Activated CD8-positive, alpha-beta memory T cell treated with anti-CD3 and anti-CD28 coated beads, Interleukin-2, amount 50 U/mL, for 4 hours (primary cell): ENCODE results near the gene ANOS1.

ENCODE experiments used
- DNase-seq: peaks from one replicate; pipeline ENCODE4 v3.0.0-alpha.2; 2020

The ANOS1 gene

DNA sequence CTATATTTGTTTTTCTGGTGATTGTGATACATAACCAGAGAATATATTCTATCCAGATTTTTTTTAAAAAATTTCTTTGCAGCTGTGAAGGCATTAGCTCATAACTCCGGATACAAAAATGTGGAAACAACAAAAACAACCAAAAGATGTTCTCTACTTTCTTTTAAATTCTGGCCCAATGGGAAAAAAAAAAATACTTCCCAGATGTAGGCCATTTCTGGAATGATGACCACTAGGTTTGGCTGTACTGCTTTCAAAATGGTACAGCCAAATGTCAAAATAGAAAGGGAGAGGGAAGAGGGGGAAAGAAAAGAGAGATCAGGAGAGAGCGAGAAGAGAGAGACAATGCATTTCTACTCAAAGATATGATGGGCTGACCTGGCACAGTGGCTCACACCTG, 14.6 kb downstream of the ANOS1 start:
- no peak for DNase-seq

DNA sequence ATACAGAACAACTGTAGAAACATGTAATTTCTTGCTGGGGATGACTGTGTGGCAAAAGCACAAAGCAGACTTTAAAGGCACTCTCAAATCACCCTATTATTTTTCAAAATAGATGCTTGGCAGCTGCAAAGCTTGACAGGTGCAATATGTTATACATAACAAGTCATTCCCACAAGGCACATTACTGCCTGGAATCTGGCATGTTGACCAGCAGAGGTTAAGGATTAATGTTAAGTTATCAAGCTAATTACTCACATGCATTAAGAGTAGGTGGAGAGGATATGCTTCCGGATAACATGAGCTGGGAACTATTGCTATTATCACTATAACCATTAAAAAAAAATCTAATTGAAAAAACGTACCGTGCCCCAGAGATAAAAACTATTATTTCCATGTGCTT, 17.8 kb downstream of the ANOS1 start:
- no peak for DNase-seq

GRCh38 chrX:8711401-8711800, 20.5 kb downstream of the ANOS1 start:
- no peak for DNase-seq

DNA sequence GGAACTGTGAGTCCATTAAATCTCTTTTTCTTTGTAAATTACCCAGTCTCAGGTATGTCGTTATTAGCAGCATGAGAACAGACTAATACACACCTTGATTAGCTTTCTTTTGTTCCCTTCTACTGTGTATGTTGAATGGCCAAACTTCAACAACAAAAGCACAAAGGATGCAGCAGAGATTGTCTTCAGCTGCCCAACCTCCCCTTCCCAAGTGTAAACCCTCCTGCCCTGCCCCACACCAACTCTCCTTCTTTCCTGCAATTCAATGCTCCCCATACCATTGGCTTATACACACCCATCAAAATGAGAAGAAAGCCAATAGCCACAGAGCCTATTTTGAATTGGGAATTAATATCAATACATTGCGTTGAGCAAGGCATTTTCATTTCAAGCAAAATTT, 27.8 kb downstream of the ANOS1 start:
- DNase-seq: no peak

- DNase-seq: no peak
Measured at GRCh38 chrX:8692871-8693270, 39.1 kb downstream of the ANOS1 start.

GRCh38 chrX:8689473-8689872, 42.5 kb downstream of the ANOS1 start:
- DNase-seq: no peak

DNA sequence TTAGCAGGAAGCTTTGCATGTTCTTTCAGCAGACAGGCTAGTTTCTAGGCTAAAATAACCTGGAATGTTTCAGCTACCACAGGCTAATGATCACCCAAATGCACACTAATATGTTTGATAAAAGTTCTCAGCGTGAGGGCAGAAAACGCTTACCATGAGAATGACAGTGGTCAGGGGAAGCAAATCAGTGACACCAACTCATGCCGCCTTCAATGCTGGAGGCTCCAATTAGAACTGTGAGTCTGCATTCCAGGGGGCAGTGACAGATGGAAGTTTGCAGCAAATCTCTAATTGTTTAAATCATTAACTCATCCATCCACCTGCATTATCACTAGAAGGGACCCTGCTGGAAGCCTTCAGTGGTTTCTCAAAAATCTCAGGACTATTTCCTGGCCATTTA, 43.2 kb downstream of the ANOS1 start:
- DNase-seq: no peak

DNA sequence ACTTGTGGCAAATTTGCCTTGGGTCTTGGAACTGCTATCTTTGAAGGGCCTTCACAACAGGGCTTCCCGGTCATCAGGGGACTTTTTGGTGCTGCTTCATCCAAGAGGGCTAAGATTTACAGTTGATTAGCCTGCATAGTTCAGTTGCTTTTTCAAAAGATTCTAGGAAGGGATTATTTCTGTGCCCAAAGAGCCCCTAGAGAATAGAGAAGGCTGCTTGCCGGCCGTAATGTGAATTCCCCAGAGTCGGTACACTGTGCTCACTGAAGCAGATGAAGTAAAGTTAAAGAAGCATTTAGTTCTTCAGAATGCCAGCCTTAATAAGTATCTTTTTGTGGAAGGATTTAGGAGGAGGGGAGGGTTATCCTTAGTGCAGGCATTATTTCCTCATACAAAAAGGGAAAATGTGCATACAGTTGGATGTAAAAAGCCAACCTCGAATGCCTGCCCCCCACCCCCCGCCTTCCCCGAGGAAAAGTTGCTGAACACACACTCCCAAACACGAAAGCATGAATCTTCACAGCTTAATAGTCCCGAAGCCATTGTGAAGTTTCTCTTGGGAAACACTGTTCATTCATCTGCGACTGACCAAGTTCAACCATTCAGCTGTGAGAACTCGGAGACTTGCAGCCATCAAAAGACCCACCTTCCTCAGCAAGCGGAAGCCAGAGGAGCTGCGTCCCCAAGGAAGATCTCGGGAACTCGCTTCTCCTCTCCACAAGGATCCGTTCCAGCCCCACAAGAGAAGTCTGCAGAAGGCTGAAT, 47.6 kb downstream of the ANOS1 start:
- DNase-seq: no peak

GRCh38 chrX:8683687-8684086, 48.2 kb downstream of the ANOS1 start:
- DNase-seq: no peak

DNA sequence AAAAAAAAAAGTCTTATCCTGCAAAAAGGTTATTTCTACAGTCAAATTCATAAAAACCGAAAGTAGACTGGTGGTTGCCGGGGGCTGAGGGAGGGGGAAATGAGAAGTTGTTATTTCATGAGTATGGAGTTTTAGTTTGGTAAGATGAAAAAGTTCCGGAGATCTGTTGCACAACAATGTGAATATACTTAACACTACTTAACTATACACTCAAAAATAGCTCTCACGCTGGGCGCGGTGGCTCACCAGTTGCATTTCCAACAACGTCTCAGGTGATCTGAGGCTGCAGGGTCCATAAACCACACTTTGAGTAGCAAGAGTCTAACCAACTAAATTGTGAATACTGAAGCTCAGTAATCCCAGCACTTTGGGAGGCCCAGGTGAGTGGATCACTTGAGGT, 52.4 kb downstream of the ANOS1 start:
- DNase-seq: no peak

DNA sequence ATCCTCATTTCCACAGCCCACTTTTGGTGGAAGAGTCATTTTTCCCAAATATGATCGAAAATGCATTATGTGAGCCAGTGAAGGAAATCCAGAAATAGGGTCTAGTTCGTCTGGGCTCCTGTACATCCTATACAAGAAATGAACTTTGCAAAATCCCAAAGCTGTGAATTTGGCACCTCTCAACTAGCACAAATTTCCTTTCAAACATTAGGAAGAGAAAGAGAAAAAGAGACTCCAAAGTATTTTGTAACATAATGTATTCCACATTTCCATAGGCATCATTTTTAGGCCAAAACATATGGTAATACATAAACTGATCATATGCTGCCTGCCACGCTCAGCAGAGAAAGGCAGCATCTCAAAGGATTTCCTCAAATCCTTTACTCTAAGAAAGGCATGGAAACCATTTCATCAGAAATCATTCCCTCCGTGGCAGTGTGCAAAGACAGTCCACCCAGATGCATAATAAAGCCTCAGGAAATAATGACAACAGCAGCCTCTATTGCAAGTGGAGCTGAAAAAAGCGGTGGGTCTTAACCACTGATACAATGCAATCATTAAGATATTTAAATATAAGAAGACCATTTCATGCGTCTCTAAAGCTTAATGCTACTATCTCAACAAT, 56.8 kb downstream of the ANOS1 start:
- DNase-seq: no peak

- DNase-seq: no peak
Measured at GRCh38 chrX:8673201-8673600, 58.7 kb downstream of the ANOS1 start.

- no peak for DNase-seq
Measured at GRCh38 chrX:8672176-8672575, 59.8 kb downstream of the ANOS1 start.

DNA sequence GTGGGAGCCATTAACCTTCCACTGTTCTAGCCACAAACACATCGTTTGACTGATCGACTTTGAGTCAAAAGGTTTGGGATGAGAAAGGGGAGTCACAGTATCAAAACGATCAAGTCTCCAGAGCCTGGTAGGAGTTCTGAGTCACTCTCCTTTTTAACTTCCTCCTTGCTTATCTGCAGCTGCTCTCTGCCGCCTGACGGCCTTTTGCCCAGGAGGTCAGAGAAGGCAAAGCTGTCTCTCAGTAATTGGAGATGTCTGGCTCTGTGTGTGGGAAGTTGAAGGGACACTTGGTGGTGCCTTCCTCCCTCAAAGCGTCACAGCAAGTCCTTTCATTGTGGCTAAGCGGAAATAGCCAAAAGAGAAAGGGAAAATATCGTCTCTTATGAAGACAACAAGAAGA, 63.1 kb downstream of the ANOS1 start:
- no peak for DNase-seq

GRCh38 chrX:8663325-8663724, 68.6 kb downstream of the ANOS1 start:
- no peak for DNase-seq

DNA sequence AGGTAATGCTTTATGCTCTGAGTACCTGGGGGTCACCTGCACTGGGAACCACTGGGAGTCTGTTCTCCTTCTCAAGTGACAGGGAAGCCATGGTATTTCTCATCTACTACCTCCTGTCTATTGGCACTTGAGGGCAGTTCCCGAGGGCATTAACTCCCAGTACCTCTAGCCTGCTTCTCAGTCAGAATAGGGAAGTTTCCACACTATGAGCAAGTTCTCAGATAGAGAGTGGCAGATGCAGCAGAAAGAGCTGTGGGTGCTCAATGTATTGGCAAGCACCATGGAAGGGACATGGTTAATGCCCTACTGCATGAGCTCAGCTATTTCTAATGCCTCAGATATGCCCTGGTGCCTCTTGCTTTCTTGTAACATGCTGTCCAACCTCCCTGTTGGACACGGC, 74.1 kb downstream of the ANOS1 start:
- DNase-seq: no peak

GRCh38 chrX:8653956-8654355, 78.0 kb downstream of the ANOS1 start:
- DNase-seq: no peak

GRCh38 chrX:8649969-8650368, 82.0 kb downstream of the ANOS1 start:
- no peak for DNase-seq

DNA sequence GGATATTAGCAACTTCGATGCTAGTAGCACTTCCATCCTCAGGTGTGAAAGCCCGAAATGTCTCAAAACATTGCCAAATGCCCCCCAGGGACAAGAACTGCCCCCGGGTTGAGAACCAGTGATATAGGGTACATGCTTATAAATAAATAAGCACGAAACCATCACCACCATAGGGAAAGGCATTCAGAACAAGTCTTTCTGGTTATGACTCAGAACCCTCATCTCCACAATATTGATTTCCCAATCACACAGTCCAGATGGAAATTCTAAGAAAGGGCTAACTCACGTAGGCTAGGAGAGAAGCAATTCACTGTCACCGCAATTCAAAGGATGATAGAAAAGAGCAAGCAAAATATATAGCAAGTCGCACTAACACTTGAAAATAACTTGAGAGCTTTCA, 84.8 kb downstream of the ANOS1 start:
- DNase-seq: no peak

- no peak for DNase-seq
Measured at GRCh38 chrX:8639949-8640475, 91.9 kb downstream of the ANOS1 start.

DNA sequence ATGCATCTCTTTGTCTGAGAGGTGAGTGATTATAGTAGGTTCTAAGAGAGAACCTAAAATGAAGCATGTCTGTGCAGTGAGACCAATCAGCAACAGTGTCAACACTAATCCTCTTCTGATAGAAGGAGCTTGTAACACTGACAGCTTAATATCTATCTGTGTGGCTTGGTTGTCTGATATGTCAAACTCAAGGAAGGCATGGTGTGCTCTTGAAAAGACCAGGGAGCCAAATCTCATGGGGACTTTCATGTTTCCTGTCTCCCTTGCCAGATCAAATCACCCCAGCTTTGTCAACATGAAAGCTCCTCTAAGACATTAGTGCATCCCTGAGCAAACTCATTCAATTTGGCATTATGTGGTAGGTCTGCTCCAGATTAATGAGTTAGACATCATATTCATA, 95.4 kb downstream of the ANOS1 start:
- DNase-seq: no peak

DNA sequence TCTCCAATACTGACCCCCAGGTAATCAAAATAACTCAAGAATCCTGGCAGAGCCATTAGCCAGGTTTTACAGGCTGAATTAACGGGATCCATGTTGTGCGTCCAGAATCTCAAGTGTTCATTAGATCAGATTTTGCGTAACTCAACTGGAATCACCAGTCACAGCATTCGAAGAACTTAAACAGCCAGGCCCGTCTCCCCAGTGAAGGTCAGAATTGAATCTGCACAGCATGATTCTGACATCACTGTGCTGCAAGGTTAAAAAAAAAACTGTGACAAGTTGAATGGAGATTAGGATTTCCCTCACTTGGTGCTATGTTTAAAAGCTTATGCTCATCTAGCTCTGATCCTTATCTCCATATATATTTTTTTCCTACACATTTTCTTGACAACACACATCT, 96.1 kb downstream of the ANOS1 start:
- DNase-seq: no peak

DNA sequence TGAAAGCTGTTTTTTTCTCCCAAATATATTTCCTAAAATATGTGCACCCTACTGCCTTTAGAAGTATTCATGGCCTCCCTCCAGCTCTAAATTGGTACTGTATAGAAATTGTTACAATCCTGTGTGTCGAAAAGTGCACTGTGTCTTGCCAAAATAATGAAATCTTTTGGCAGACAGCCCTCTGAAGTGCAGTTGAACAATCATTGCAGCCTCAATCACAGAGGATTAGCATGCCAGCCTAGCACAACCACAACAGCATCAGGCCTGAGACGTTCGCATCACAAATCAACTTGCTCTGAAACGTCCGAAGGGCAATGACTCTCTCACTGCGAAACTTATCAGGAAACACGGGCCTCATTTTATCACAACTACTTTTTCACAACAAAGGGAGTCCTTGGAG, 99.0 kb downstream of the ANOS1 start:
- no peak for DNase-seq

GRCh38 chrX:8629871-8630270, 102.1 kb downstream of the ANOS1 start:
- DNase-seq: no peak

DNA sequence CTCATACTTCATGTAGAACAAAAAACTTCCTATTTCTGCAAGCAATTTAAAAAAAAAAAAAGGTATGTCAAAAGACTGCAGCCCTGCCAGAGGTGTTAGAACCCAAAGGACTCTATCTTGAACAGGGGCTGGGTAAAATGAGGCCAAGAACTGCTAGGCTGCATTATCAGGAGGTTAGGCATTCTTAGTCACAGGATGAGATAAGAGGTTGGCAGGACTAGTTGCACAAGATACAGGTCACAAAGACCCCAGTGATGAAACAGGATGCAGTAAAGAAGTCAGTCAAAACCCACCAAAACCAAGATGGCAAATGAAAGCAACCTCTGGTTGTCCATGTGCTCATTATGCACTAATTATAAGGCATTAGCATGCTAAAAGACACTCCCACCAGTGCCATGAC, 104.1 kb downstream of the ANOS1 start:
- DNase-seq: no peak
